GM12892 (cell line): ENCODE measurements around the gene NGF.

Experiments
- POLR2A ChIP-seq: IDR thresholded peaks from 2 replicates; pipeline ENCODE4 v1.6.1; 2011; ENCODE audit warnings: low read depth, low read length, control low read depth
- TAF1 ChIP-seq: IDR thresholded peaks from 2 replicates; pipeline ENCODE4 v1.6.1; 2011; ENCODE audit warnings: low read depth, mild to moderate bottlenecking, control low read depth, low read length, borderline replicate concordance

GRCh38 chr1:115283681-115284146 lies 54.3 kb downstream of the NGF start:
- TF ChIP-seq POLR2A (no peak), TAF1 (no peak)
